BE2C (cell line): ENCODE data around the gene SLC10A4. TPM values are rescaled to one million over a fixed set of nuclear protein-coding genes. Genes with fewer than 3 reads are reported as not detected.
"Not testable (repeated sequence)": the region's sequence is repeated elsewhere in the genome, so short reads cannot be mapped to it uniquely, and the experiment has no call there.

Experiments used
- DNase-seq: peaks from one replicate; pipeline ENCODE4 v3.0.0-alpha.2; 2020
- H3K27me3 ChIP-seq: fragments of 250-450 bp; sonication (Bioruptor Pico); 2 replicates; pipeline ENCODE4 v1.5.1; 2020; ENCODE audit warnings: mild to moderate bottlenecking
- H3K36me3 ChIP-seq: fragments of 250-450 bp; sonication (Bioruptor Pico); 2 replicates; pipeline ENCODE4 v1.5.1; 2020; ENCODE audit warnings: mild to moderate bottlenecking
- H3K4me1 ChIP-seq: fragments of 250-450 bp; sonication (Bioruptor Pico); 2 replicates; pipeline ENCODE4 v1.5.1; 2020
- H3K4me3 ChIP-seq: 2 replicates; pipeline ENCODE4 v1.5.1; 2011; ENCODE audit warnings: low read depth, low read length
- H3K9me3 ChIP-seq: fragments of 250-450 bp; sonication (Bioruptor Pico); 2 replicates; pipeline ENCODE4 v1.5.1; 2020
- CTCF ChIP-seq: IDR thresholded peaks from 2 replicates; pipeline ENCODE4 v1.5.1; 2012; ENCODE audit warnings: mild to moderate bottlenecking, low read depth, low read length
- polyA plus RNA-seq: library from polyadenylated mRNA; unstranded; fragments of >200 nt; gene quantifications from one replicate; pipeline ENCODE4 v1.2.1, GENCODE V29; 2012; ENCODE audit warnings: low read depth, missing spikeins; ENCODE audit not compliant: insufficient read length, insufficient read depth

Gene SLC10A4
- 327 TPM for polyA plus RNA-seq

- peaks cover 34% of the 10 kb centered on the region for H3K4me1 ChIP-seq
- H3K27me3 ChIP-seq: no peaks in the 10 kb centered on the region
- no peak for TF ChIP-seq CTCF
- DNase-seq: peak; percentile 97
- peak within 1 kb of the TSS; percentile 95 for H3K4me3 ChIP-seq
- H3K36me3 ChIP-seq: peaks cover 40% of the 10 kb centered on the region
- H3K9me3 ChIP-seq: no peaks in the 10 kb centered on the region
Observed at GRCh38 chr4:48483006-48483776, at the start of gene SLC10A4. Gene SLC10A4 (plus strand): TSS chr4:48483343. CDS start chr4:48483562, 219 bp downstream.

GRCh38 chr4:48436318-48436717 lies 46.8 kb upstream of the SLC10A4 start:
- no peak overlapping the region for H3K4me3 ChIP-seq
- TF ChIP-seq CTCF: no peak
- H3K27me3 ChIP-seq: no peaks in the 10 kb centered on the region
- DNase-seq: no peak
- H3K9me3 ChIP-seq: no peaks in the 10 kb centered on the region
- H3K4me1 ChIP-seq: no peaks in the 10 kb centered on the region
- no peaks in the 10 kb centered on the region for H3K36me3 ChIP-seq

GRCh38 chr4:48439988-48440387 lies 43.2 kb upstream of the SLC10A4 start:
- TF ChIP-seq CTCF: no peak
- no peaks in the 10 kb centered on the region for H3K4me1 ChIP-seq
- no peak for DNase-seq
- no peaks in the 10 kb centered on the region for H3K36me3 ChIP-seq
- no peaks in the 10 kb centered on the region for H3K27me3 ChIP-seq
- no peak overlapping the region for H3K4me3 ChIP-seq
- H3K9me3 ChIP-seq: no peaks in the 10 kb centered on the region

- not testable (repeated sequence) for H3K36me3 ChIP-seq, H3K4me1 ChIP-seq, H3K27me3 ChIP-seq, H3K9me3 ChIP-seq, DNase-seq, H3K4me3 ChIP-seq
Observed at GRCh38 chr4:48440914-48441313, 42.2 kb upstream of the SLC10A4 start.

- Histone ChIP-seq H3K36me3 (no peaks in the 10 kb centered on the region), H3K9me3 (no peaks in the 10 kb centered on the region), H3K4me3 (no peak overlapping the region), H3K4me1 (no peaks in the 10 kb centered on the region), H3K27me3 (no peaks in the 10 kb centered on the region)
- peak; percentile 31; the same call in 1 of the 2 replicates for TF ChIP-seq CTCF
- no peak for DNase-seq
Observed at GRCh38 chr4:48445704-48446103, 37.4 kb upstream of the SLC10A4 start.

- DNase-seq: no peak
- TF ChIP-seq CTCF: no peak
- no peaks in the 10 kb centered on the region for H3K36me3 ChIP-seq
- no peaks in the 10 kb centered on the region for H3K27me3 ChIP-seq
- H3K4me3 ChIP-seq: no peak overlapping the region
- H3K4me1 ChIP-seq: no peaks in the 10 kb centered on the region
- no peaks in the 10 kb centered on the region for H3K9me3 ChIP-seq
Observed at GRCh38 chr4:48446642-48447041, 36.5 kb upstream of the SLC10A4 start.
